HK-2 (cell line): ENCODE measurements around the gene RNF26.

Experiments used
- DNase-seq: peaks from one replicate; pipeline ENCODE4 v3.0.0-alpha.2; 2018; ENCODE audit not compliant: unreplicated experiment

RNF26 gene

DNA sequence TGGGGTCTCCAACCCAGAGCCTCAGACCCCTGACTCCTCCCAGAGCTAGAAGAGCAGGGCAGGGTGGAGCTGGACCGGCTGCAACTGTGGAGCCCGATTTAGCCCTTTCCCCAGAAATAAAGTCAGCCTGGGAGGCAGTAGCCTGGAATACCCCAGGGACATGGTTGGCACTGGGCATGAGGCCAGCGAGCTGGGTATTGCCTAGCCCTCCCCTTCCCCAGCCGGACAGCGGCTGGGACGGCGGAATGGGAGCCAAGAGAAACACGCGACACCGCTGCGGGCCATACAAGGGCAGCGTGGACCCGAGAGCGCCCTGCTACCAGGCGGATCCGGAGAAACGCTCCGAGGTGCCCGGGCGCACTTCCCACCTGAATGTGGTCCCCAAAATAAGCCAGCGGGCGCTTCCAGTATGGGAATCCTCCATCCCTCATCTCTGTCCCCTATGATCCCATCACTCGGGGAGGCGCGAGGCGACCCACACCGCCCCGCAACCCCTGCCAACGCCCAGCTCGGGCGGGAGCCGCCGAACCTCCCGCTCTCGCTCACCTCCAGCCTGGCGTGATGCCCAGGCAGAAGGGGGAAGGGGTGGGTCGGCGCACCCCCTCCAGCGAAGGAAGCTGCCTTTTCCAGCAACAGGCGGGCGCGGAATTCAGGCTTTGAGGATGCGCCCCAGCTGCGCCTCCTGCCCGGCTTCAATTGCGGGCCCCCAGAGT lies 18.2 kb upstream of the RNF26 start:
- DNase-seq, result peak; percentile 44

DNA sequence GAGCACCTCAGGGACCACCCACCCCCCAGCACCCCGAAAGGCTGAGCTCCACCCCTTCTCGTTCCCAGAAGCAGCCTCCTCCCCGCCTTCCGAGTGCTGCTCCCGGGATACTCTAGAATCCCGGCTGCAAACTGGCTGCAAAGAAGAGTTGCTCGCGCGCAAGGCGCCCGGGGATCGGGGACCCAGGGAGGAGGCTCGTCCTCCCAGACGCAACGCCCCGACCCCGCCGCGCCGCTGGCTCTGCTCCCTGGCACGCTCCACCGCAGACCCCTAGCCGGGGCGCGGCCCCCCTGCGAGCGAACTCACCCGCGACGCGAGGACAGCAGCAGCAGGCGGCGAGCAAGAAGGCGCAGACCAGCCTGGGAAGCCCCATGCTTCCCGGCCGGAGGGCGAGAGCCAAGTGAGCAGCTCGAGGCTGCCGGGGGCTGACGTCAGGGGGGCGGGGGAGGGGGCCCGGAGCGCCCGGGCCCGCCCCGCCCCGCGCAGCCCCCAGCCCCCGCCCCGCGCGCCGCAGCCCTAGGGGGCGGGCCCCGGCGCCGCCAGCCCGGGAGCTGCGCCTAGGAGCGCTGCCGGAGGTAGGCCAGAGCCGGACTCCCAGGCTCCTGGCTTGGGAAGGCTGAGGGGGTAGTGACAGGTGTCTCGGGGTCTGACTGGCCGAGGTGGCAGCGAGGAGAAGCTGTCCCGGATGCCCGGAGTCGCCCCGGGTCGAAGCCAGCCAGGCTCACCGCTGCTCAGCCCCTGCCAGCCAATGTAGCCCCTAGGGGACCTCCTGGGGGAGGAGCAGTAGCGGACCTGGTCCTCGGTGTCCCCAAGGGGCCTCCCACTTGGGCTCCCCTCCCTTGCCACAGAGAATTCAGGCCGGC lies 17.4 kb upstream of the RNF26 start, which contains the start of gene MCAM:
TSS of gene MCAM (minus strand) at position 402 of the 863 bp plus-strand sequence. CDS start at position 373, 29 bp downstream.
- peak; percentile 49 for DNase-seq

DNA sequence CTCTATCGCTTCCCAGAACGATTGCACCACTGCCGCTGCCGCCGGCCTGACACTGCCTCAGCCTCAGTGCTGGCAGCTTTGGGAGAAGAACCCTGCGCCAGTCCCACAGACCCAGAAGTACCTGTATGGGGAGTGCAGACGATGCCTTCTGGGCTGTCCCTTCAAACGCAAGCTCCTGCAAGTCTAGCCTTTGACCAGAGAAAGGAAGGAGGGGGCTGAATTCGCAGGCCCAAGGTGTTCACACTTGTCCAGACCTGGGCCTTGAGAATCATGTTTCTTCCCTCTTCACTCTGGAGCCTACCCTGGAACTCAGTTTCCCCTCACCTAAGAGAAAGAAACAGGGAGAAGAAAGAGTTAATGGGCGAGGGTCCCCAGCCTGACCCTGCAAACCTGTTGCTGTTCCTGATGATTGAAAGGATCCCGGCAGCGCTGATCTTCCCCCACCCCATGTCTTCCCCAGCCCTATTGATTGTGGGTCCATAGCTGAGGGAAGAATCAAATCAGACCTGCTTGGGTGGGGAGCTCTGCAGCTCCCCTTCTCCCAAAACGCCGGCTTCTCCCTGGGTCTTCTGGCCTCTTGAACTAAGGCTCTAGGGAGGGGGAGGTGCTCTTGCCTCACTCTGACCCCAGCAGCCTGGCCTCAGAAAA lies 16.6 kb upstream of the RNF26 start:
- peak; percentile 47 for DNase-seq

DNA sequence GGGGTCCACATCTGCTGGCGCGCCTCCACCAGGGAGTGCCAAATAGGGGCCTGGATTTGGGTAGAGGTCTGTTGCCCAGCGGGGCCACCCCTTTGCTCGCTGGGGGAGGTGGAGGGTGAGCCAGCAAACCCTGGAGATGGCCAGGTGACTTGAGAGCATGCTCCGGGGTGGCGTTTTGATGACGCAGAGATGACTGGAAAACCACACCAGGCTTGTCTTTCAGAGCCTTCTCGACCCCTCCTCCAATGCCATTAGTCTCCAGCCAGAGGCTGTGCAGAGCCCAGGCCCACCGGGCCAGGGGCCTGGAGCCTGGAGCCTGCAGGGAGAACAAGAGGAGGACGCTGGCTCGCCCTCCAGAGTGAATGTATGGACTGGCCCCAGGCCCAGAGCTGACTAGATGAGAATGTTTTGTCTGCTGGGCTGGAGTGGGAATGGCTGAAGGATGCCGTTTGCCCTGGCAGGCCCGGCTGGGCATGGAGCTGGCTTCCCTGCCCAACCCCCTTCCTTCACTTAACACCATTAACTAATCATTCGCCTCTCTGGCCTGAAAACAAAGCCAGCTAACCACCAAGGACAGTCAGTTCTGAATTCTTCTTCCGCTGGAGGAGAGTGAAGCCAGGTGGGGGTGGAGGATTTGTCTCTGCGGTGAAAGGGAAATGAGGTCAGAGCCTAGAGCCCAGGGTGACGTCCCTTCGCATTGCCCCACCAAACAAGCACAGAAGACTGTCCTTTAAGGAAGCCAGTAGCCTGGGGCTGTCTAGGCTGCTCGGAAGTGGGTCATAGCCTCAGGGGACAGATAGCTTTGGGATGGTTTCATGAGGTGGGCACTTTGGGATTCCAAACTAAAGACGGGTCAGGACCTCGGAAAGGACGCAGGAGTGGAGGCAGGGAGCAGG lies 15.8 kb upstream of the RNF26 start:
- DNase-seq, result peak; percentile 80

DNA sequence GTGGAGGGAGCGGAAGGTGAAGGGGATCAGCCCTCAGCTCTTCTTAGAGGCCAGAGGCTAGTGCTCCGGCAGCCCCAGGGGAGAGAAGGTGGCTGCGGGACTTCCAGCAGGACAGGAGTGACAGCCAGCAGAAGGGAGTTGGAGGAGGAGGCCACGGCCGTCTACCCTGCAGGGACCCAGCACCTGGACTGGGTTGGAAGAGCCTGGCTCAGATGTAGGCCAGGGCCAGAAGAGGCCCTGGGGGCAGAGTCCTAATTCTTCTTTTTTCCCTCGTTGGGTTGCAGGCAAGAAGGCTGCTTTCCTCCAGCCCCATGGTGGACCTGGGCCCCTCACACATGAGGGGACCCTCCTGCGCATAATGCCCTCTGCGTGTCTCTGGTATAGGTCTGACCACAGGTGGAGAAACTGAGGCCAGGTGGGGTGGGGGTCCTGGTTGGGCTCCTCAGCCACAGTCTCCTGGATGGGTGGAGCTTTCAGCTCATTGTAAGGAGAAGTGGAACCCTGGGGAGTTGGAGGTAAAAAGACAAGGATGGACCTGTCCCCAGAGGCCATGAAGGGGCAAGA lies 15.1 kb upstream of the RNF26 start:
- DNase-seq, result no peak

DNA sequence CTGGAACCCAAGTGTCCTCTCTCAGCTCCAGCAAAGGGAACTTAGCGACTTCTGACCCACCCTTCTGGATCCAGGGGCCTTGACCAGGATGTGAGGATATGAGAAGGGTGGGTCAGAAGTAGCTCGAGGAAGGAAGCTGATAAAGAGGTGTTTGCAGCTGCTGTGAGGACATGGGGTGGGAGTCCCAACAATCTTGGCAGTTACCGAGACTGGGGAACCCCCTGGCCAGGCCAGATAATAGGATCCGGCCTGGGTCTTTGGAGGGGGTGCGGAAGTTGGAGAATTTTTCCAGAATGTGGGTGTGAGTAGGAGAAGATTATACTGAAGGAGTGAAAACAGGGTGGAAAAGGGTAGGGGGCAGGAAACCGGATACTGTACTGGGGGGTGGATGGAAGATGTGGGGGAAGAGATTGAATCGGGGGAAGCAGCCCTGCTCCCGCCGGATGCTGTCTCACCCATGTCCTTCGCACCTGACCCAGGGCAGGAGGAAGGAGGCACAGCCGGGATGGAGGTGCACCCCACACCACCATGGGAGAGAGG lies 14.6 kb upstream of the RNF26 start:
- DNase-seq, result no peak

DNA sequence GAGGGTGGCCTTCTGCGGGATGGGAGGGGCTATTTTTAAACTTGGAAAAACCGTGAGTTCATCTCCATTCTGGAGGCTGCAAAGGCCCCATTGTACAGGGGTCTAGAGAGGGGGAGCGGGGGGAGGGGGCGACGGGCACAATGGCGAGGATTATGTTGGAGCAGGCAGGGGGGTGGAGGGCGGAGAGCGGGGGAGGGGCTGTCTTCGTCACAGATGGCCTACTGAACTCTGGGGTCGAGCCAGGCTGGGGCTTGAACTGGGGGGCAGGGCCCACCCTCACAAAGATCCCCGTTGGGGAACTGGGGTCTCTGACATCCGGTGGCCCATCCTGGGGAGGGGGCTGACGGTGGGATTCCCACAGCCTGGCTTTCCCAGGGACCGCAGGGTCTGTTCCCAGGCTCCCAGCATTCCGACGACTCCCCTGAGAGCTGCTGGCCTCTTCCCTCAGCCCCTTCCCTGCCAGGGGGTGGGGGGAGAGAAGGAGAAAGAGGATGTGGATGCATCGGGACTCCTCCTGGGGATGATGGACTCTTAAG lies 14.0 kb upstream of the RNF26 start:
- no peak for DNase-seq

DNA sequence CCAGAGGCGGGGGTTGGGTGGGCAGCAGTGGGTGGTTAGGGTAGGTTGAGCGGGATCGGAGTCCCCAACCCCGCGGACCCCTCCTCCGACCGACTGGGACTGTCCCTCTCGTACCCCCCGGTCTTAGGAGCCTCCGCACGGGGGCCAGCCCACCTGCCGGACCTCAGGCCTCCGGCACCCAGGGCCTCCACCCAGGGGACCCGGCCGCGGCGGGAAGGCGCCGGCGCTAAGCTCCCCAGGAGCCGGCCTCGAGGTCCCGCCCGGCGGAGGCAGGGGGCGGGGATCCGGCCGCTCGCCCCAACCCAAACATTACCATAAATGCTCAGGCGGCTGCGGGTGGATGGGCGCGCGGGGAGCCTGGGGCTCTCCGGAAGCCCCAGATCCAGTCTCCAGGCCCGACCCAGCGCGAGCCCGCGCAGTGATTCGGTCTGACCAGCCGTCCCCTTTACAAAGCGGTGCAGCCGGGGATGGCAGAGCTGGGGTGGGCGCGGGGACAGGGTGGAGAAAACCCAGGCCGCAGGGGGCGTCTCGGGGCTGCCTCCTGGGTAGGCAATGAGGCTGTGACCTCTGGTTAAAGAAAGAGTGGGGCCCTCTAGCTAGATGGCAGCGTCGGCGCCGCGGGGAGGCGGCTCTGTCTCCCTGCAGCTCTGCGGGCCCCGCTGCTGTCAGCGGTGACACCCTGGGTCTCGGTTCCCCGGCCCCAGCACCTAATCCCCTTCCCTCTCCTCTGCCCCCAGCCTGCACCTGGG lies 13.4 kb upstream of the RNF26 start:
- DNase-seq, result no peak

DNA sequence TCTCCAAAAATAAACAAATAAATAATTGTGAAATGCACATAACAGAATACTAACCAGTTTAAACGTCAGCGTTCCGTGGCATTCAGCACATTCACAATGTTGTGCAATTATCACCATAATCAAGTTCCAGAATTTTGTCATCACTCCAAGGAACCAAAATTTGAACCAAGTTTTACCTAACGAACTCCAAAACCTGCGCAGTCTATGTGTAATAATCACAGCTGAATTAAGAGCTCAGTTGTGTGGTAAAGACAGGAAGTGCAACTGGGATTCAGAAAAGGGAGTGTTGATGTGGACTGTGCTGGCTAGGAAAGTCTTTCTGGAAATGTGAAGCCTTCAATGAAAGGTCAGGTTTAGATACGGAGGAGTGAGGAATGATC lies 12.0 kb upstream of the RNF26 start:
- no peak for DNase-seq

DNA sequence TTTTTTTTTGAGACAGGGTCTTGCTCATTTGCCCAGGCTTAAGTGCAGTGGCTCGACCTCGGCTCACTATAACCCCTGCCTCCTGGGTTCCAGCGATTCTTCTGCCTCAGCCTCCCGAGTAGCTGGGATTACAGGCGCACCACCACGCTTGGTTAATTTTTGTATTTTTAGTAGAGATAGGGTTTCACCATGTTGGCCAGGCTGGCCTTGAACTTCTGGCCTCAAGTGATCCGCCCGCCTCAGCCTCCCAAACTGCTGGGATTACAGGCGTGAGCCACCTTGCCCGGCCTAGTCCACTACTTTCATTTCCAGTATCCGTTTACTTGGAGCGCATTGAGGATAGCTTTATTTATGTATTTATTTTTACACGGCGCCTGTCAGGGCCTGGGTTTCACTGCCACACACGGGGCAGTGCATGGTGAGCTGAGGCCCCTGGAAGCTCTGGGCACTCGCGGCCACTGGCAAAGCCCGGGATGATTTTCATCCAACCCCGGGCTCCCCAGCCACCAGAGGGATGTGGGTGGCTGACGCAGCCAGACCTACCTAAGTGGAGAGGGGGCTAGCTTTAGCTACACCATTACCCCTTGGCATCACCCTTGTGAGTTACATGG lies 11.3 kb upstream of the RNF26 start:
- no peak for DNase-seq

DNA sequence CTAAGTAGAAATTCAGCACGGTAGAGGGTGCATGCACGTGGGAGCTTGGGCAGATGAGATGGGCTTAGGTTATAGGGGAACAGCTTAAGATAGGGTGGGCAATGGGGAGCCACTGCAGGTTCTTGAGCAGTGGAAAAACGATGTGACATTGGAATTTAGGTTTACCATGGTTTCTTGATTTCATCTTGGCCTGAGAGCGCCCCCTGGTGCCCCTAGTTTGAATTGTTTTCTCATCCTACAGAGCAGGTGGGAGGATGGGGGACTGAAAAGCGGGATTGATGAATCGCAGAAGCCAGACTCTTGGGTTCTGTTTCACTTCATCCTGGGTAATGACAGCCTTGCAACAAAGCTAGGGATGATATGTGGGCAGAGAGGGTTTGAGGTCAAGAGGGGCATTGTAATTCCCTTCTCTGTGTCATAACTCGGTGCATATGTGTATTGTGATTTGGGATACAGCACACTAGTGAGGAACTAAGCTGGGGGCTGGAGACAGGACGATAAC lies 10.7 kb upstream of the RNF26 start:
- peak; percentile 70 for DNase-seq

DNA sequence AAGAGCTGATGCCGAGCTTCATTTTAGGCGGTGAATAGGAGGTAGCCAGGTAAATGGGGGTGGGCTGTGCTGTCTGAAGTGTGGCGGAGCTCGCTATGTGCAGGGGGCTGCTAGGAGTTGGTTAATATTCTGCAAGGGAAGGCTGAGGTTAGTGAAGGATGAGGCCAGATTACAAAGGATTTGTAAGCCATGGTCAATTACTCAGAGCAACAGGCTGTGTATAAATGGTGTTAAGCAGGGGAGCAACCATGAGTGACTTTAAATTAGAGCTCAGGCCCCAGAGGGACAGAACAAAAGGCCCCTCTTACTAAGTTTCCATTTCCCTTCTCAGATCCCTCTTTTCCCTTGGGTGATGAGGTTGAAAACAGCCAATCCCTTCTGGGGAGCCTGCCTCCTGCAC lies 10.1 kb upstream of the RNF26 start:
- no peak for DNase-seq

DNA sequence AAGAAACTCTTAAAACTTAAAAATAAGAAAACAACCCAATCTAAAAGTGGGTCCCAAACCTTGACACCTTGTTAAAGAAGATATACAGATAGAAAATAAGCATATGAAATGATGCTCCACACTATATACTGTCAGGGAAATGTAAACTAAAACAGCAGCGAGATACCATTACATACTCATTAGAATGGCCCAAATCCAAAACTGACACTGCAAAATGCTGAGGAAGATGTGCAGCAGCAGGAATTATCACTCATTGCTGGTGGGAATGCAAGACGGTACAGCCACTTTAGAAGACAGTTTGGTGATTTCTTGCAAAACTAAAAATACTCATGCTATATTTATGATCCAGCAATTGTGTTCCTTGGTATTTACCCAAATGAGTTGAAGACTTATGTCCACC lies 5.0 kb upstream of the RNF26 start:
- DNase-seq, result no peak

DNA sequence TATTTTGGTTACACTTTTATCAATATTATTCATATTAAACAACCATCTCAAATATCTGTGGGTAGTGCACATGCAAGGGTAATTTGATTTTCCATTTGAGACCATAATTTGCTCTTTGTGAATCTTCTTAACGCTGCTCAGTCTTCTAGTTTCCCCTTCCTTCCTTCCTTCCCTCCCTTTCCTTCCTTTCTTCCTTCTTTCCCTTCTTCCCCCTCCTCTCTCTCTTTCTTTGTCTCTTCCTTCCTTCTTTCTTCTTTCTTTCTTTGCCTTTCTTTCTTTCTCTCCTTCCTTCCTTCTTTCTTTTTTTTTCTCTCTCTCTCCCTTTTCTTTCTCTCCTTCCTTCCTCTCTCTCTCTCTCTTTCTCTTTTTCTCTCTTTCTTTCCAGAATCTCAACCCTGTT lies 4.1 kb upstream of the RNF26 start:
- DNase-seq, result no peak

DNA sequence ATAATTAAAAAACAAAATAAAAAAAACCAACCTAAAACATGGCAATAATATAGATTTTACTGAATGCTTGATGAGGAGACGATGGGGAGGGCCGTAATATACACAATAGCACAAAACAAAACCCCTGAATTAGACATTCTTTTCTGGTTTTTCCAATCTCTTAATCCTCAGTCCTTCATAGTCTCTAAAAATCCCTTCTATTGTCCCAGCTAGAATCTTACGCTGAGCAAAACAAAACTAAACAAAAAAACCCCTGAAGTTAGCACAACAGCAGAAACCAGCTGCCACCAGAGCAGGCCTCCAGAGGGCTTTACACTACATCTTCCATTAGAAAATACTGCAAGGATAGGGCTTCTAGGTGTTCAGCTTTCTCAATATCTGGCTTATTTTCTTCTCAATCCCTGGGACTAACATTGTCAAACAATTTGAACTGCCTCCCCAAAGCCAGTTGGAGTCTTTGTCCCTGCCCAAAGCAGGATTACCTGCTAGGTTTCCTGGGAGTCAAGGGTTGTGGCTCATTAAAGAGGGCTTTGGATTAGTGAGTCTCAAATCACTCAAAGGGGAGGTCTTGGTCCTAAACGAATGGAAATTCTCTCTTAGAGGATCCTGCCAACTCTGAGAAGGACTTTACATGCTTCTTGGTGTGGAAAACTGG lies 2.1 kb upstream of the RNF26 start:
- DNase-seq, result no peak

DNA sequence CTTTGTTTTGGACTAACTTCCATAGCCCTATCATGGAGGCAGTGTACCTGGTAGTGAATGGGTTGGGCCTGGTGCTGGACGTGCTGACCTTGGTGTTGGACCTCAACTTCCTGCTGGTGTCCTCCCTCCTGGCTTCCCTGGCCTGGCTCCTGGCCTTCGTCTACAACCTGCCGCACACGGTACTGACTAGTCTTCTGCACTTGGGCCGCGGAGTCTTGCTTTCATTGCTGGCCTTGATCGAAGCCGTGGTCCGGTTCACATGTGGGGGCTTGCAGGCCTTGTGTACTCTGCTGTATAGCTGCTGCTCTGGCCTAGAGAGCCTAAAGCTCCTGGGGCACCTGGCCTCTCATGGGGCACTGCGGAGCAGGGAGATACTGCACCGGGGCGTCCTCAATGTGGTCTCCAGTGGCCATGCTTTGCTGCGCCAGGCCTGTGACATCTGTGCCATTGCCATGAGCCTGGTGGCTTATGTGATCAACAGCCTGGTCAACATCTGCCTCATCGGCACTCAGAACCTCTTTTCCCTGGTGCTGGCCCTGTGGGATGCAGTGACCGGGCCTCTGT lies 846 bp downstream of the RNF26 start:
- no peak for DNase-seq

DNA sequence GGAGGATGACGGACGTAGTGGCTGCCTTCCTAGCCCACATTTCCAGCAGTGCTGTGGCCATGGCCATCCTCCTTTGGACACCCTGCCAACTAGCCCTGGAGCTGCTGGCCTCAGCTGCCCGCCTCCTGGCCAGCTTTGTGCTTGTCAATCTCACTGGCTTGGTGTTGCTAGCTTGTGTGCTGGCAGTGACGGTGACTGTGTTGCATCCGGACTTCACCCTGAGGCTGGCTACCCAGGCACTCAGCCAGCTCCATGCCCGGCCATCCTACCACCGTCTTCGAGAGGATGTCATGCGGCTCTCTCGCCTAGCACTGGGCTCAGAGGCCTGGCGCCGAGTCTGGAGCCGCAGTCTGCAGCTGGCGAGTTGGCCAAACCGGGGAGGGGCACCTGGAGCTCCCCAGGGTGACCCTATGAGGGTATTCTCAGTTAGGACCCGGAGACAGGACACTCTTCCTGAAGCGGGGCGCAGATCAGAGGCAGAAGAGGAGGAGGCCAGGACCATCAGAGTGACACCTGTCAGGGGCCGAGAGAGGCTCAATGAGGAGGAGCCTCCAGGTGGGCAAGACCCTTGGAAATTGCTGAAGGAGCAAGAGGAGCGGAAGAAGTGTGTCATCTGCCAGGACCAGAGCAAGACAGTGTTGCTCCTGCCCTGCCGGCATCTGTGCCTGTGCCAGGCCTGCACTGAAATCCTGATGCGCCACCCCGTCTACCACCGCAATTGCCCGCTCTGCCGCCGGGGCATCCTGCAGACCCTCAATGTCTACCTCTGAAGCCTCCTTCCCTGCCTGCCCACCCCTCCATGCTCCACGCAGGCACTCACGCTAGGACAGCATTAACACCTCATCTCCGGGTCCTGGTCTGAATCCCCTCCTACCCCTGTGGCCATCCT lies 1.6 kb downstream of the RNF26 start:
- DNase-seq, result no peak
